WTC11 (cell line): ENCODE data around the gene SYCP2L. TPM values are rescaled to one million over a fixed set of nuclear protein-coding genes. Genes with fewer than 3 reads are reported as not detected.

Experiments
- ATAC-seq: fragments of 200-7000 bp; cut with Tn5 transposase; 2 replicates; pipeline ENCODE4 v1.10.0; 2021; ENCODE audit warnings: mild to moderate bottlenecking, moderate library complexity
- CTCF ChIA-PET: fragments of 300-600 bp; sonication (Branson Sonifier 250); formaldehyde crosslinking; loops from one replicate; lab custom pipeline; 2021; ENCODE audit warnings: antibody characterized with exemption; lab: Charles Lee
- POLR2A ChIA-PET: fragments of 350-600 bp; sonication (Branson Sonifier 250); formaldehyde crosslinking; loops from one replicate; lab custom pipeline; 2021; ENCODE audit warnings: antibody characterized with exemption; lab: Charles Lee
- DNase-seq: peaks from one replicate; pipeline ENCODE4 v3.0.0; 2021; ENCODE audit warnings: low spot score
- H3K27ac Mint-ChIP-seq: 2 replicates; pipeline ENCODE4 v1.8.0; 2021; ENCODE audit warnings: mixed read lengths
- H3K27me3 Mint-ChIP-seq: 2 replicates; pipeline ENCODE4 v1.8.0; 2021; ENCODE audit warnings: low read depth, mild to moderate bottlenecking, moderate library complexity, mixed read lengths
- H3K36me3 Mint-ChIP-seq: 2 replicates; pipeline ENCODE4 v1.8.0; 2021; ENCODE audit warnings: mixed read lengths
- H3K4me1 Mint-ChIP-seq: 2 replicates; pipeline ENCODE4 v1.8.0; 2022; ENCODE audit warnings: mixed read lengths
- H3K4me3 Mint-ChIP-seq: 2 replicates; pipeline ENCODE4 v1.8.0; 2021; ENCODE audit warnings: mild to moderate bottlenecking, moderate library complexity, mixed read lengths
- H3K9me3 Mint-ChIP-seq: 2 replicates; pipeline ENCODE4 v1.8.0; 2021; ENCODE audit warnings: mixed read lengths
- ATF1 ChIP-seq: sonication (generic); formaldehyde crosslinking; IDR thresholded peaks from 2 replicates; pipeline ENCODE4 v1.8.1; 2023; ENCODE audit warnings: mild to moderate bottlenecking, moderate library complexity, missing genetic modification reagents
- E2F1 ChIP-seq: sonication (generic); formaldehyde crosslinking; IDR thresholded peaks from 2 replicates; pipeline ENCODE4 v1.8.0; 2022; ENCODE audit warnings: mild to moderate bottlenecking, missing genetic modification reagents
- EMX1 ChIP-seq: fragments of 250-450 bp; sonication (Bioruptor Pico); IDR thresholded peaks from 2 replicates; pipeline ENCODE4 v1.8.0; 2021; ENCODE audit warnings: mild to moderate bottlenecking
- ESRRA ChIP-seq: sonication (generic); formaldehyde crosslinking; IDR thresholded peaks from 2 replicates; pipeline ENCODE4 v1.8.1; 2022; ENCODE audit warnings: mild to moderate bottlenecking, missing genetic modification reagents, borderline replicate concordance
- FOXJ3 ChIP-seq: sonication (generic); formaldehyde crosslinking; IDR thresholded peaks from 2 replicates; pipeline ENCODE4 v1.9.0; 2021; ENCODE audit warnings: missing genetic modification reagents, mild to moderate bottlenecking, borderline replicate concordance
- FOXP4 ChIP-seq: sonication (generic); formaldehyde crosslinking; IDR thresholded peaks from 2 replicates; pipeline ENCODE4 v1.8.0; 2022; ENCODE audit warnings: mild to moderate bottlenecking, missing genetic modification reagents
- GABPB1 ChIP-seq: sonication (generic); formaldehyde crosslinking; IDR thresholded peaks from 2 replicates; pipeline ENCODE4 v1.8.1; 2023; ENCODE audit warnings: mild to moderate bottlenecking, missing genetic modification reagents
- GRHL2 ChIP-seq: fragments of 250-450 bp; sonication (Bioruptor Pico); IDR thresholded peaks from 2 replicates; pipeline ENCODE4 v1.8.0; 2022; ENCODE audit warnings: mild to moderate bottlenecking, moderate library complexity; ENCODE audit not compliant: insufficient replicate concordance, severe bottlenecking
- JAZF1 ChIP-seq: fragments of 250-450 bp; sonication (Bioruptor Pico); IDR thresholded peaks from 2 replicates; pipeline ENCODE4 v1.9.0; 2021; ENCODE audit warnings: moderate library complexity, mild to moderate bottlenecking, inconsistent platforms
- MAX ChIP-seq: sonication (generic); formaldehyde crosslinking; IDR thresholded peaks from 2 replicates; pipeline ENCODE4 v1.8.0; 2022; ENCODE audit warnings: mild to moderate bottlenecking, missing genetic modification reagents
- MLX ChIP-seq: sonication (generic); formaldehyde crosslinking; IDR thresholded peaks from 2 replicates; pipeline ENCODE4 v1.8.1; 2023; ENCODE audit warnings: mild to moderate bottlenecking, missing genetic modification reagents, moderate library complexity
- MXD4 ChIP-seq: fragments of 250-450 bp; sonication (Bioruptor Pico); IDR thresholded peaks from 2 replicates; pipeline ENCODE4 v1.8.0; 2021; ENCODE audit warnings: mild to moderate bottlenecking, moderate library complexity, borderline replicate concordance
- NR2C2 ChIP-seq: sonication (generic); formaldehyde crosslinking; IDR thresholded peaks from 2 replicates; pipeline ENCODE4 v1.8.0; 2022; ENCODE audit warnings: mild to moderate bottlenecking, missing genetic modification reagents
- SMAD3 ChIP-seq: sonication (generic); formaldehyde crosslinking; IDR thresholded peaks from 2 replicates; pipeline ENCODE4 v1.8.0; 2022; ENCODE audit warnings: missing genetic modification reagents, mild to moderate bottlenecking, borderline replicate concordance
- TEAD4 ChIP-seq: sonication (generic); formaldehyde crosslinking; IDR thresholded peaks from 2 replicates; pipeline ENCODE4 v1.8.0; 2022; ENCODE audit warnings: mild to moderate bottlenecking, missing genetic modification reagents
- USF1 ChIP-seq: sonication (generic); formaldehyde crosslinking; IDR thresholded peaks from 2 replicates; pipeline ENCODE4 v1.8.0; 2022; ENCODE audit warnings: mild to moderate bottlenecking, missing genetic modification reagents
- ZNF121 ChIP-seq: sonication (generic); formaldehyde crosslinking; IDR thresholded peaks from 2 replicates; pipeline ENCODE4 v1.8.0; 2023; ENCODE audit warnings: missing genetic modification reagents
- ZNF281 ChIP-seq: sonication (generic); formaldehyde crosslinking; IDR thresholded peaks from 2 replicates; pipeline ENCODE4 v1.8.0; 2023; ENCODE audit warnings: mild to moderate bottlenecking, missing genetic modification reagents
- ZNF425 ChIP-seq: fragments of 250-450 bp; sonication (Bioruptor Pico); conservative IDR thresholded peaks from 2 replicates; pipeline ENCODE4 v1.9.0; 2021; ENCODE audit warnings: mild to moderate bottlenecking
- total RNA-seq: library from RNA; stranded (reverse); gene quantifications from 3 replicates; pipeline ENCODE4 v1.2.3, GENCODE V29; 2021

Gene SYCP2L
- total RNA-seq, 1 experiment from 2014 or later, result 5.4 TPM

GRCh38 chr6:10947966-10948365 is 61.1 kb downstream of the SYCP2L start:
- CTCF ChIA-PET, result interaction anchor here (1.0 kb wide), 1 partner anchor 61 kb away, joined by 3 read pairs; the partner anchor contains the start of gene SYCP2L
- H3K4me1 Mint-ChIP-seq, result no peaks in the 10 kb centered on the region
- DNase-seq, result no peak

GRCh38 chr6:10949579-10950490 is 63.0 kb downstream of the SYCP2L start:
- ChIA-PET CTCF (no interaction called here), POLR2A (interaction anchor here (0.6 kb wide), 1 partner anchor 285 kb away, joined by 6 read pairs; no protein-coding TSS in a partner anchor)
- DNase-seq, result no peak
- Mint-ChIP-seq H3K4me1 (peaks cover 4% of the 10 kb centered on the region; the same call in 1 of the 2 replicates), H3K4me3 (no peak overlapping the region), H3K27ac (no peak overlapping the region), H3K36me3 (no peaks in the 10 kb centered on the region), H3K27me3 (peaks cover 2% of the 10 kb centered on the region; the same call in 1 of the 2 replicates), H3K9me3 (no peaks in the 10 kb centered on the region)
- no peak for ATAC-seq
- no peak for TF ChIP-seq USF1 (CRISPR knock-in tag)
- TF ChIP-seq MXD4 (CRISPR knock-in tag), result no peak
- no peak for TF ChIP-seq JAZF1 (CRISPR knock-in tag)
- no peak for TF ChIP-seq ZNF281 (CRISPR knock-in tag)
- no peak for TF ChIP-seq MLX (CRISPR knock-in tag)
- no peak for TF ChIP-seq ATF1
- TF ChIP-seq MAX (CRISPR knock-in tag), result no peak
- TF ChIP-seq GABPB1 (CRISPR knock-in tag), result no peak

More at GRCh38 chr6:10947966-10948365, 61.1 kb downstream of the SYCP2L start:
- H3K9me3 Mint-ChIP-seq, result no peaks in the 10 kb centered on the region
- H3K36me3 Mint-ChIP-seq, result no peaks in the 10 kb centered on the region
- no peak for ATAC-seq
- H3K27ac Mint-ChIP-seq, result no peak overlapping the region
- TF ChIP-seq SMAD3 (no peak), ESRRA (CRISPR knock-in tag) (no peak)
- TF ChIP-seq, all 79 proteins: peak for 0
- POLR2A ChIA-PET, result no interaction called here
- no peak overlapping the region for H3K4me3 Mint-ChIP-seq
- no peaks in the 10 kb centered on the region for H3K27me3 Mint-ChIP-seq

- Mint-ChIP-seq H3K36me3 (no peaks in the 10 kb centered on the region), H3K4me1 (peaks cover 7% of the 10 kb centered on the region; the same call in 1 of the 2 replicates), H3K27ac (no peak overlapping the region), H3K9me3 (no peaks in the 10 kb centered on the region), H3K4me3 (no peak overlapping the region), H3K27me3 (peaks cover 9% of the 10 kb centered on the region)
- ChIA-PET POLR2A (interaction anchor here (1.1 kb wide), 1 partner anchor 114 kb away, joined by 3 read pairs; no protein-coding TSS in a partner anchor), CTCF (interaction anchor here (0.6 to 1.8 kb wide), 19 partner anchors 10 to 624 kb away, joined by 3 to 15 read pairs (median 4); partner anchors contain the start of genes ELOVL2 and SYCP2L)
- TF ChIP-seq FOXJ3, result no peak
- TF ChIP-seq GRHL2 (CRISPR knock-in tag), result no peak
- TF ChIP-seq ZNF425 (CRISPR knock-in tag), result no peak
- TF ChIP-seq E2F1, result no peak
- no peak for TF ChIP-seq ZNF121 (CRISPR knock-in tag)
- TF ChIP-seq ESRRA (CRISPR knock-in tag), result no peak
- TF ChIP-seq NR2C2 (CRISPR knock-in tag), result no peak
- no peak for TF ChIP-seq EMX1
- no peak for TF ChIP-seq FOXP4 (CRISPR knock-in tag)
- TF ChIP-seq TEAD4 (CRISPR knock-in tag), result no peak
- TF ChIP-seq, all 79 proteins: peak for 0
- no peak for DNase-seq
- ATAC-seq, result peak; percentile 70
Observed at GRCh38 chr6:10951675-10952282, 64.9 kb downstream of the SYCP2L start.
